Measurements from ENCODE around the gene ZW10.
"Not testable (repeated sequence)": the region's sequence is repeated elsewhere in the genome, so short reads cannot be mapped to it uniquely, and the experiment has no call there.

Gene ZW10

DNA sequence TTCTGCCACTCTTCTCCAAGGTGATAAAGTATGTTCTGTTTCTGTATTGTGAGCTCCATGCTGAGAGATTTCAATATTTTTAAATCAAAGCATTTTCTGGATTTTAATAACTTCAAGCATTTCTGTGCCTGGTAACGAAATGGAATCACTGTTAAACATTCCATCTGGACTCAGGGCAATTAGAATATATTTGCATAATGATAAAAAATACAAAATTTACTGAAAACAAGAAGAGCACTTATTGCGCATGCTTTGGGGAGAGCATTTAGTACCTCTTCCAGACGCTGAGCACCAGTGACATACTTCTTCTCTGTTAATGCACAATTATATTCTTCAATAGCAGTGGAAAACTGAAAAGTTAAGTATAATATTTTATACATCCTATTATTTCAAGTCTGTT, 13.3 kb downstream of the ZW10 start:
- DNase-seq: no peak

DNA sequence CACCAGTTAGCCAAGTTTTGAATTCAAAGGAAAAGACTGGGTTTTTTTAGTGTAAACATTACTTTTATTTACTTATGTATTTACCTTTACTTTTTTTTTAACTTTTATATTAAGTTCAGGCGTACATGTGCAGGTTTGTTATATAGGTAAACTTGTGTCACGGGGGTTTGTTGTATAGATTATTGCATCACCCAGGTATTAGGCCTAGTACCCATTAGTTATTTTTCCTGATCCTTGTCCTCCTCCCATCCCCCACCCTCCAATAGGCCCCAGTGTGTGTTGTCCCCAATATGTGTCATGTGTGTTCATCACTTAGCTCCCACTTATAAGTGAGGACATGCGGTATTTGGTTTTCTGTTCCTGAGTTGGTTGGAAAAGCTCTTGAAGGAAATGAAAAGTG, 20.6 kb downstream of the ZW10 start:
- DNase-seq: no peak

DNA sequence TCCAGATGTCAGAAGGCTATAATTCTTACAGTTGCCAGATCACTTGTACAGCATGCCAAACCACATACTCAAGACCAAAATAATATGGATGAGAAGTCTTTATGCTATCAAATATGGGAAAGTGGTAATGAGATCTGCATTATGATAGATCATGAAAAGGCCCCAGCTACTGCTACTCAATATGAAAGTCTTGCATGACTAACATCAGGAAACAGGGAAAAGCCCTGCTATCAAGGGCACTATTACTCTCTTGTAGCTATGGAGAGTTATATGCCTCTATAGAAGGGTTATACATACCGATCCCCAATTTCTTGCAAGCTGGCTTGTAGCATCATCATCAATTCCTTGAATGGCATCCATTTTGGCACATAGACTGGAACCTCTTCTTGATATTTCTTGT, 37.2 kb downstream of the ZW10 start:
- no peak for DNase-seq

DNA sequence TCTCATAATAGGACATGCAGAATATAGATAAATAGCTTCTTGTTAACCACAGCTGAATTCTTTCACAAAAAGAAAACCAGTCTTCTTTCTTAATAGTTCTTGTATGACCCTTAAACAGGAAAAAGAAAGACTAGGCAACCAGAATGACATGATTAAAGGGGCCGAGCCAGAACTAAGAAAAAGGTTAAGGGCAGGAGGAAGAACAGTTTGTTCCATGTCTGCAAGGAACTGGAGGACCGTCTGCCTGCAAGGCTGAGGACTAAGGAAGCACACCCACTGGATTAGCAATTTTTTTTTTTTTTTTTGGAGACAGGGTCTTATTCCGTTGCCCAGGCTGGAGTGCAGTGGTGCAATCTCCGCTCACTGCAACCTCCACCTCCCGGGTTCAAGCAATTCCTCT, 41.4 kb downstream of the ZW10 start:
- no peak for DNase-seq

DNA sequence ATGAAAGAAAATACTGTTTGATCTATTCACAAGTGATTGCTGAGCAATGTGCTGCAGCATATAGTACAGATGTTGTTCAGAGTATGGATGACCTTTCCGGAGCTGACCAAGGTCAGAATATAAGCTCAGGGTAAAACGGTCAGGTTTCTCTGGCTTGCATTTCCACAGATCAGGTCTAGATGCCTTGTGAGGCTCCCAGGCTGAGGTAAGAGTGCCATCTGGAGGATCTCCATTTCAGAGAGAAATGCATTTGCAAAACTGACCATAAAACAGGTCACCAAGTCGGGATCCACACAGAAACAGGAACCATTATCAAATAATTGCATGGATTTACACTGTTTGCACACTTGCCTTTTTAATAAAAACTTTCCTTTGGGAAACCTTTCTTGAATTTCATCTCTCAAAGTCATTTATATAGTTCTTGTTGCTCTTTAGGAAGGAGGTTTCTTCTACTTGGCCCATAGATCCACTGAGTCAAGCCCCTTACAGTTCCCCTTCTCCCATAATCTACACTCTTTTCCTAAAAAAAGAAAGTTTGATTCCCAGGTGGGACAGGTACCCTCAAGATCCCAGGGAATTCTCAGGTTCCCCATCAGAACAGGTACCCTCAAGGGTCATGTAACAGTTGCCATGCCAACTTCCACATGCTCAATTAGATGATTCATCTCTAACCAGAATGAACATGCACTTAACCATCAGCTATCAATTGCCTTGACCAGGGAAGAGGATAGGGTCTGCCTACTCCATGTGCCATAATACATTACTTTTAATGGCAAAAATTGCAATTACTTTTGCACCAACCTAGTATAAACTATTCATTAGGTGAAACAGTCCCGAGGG, 42.4 kb downstream of the ZW10 start:
- DNase-seq: peak in 1 of 2 experiments; percentile 17

DNA sequence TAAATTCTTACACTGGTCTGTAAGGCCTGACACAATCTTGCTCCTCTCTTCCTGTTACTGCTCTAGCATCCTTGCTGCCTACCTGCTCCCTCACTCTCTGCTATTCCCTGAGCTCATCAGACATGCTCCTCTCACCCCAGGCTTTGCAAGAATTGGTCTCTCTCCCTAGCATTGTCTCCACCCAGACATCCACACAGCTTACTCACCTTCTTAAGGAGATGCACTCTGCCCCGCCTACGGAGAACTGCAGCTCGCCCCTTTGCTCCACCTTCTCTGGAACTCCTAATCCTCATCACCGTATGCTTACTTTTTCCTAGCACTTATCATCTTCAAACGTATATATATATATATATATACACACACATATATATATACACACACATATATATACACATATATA, 44.0 kb downstream of the ZW10 start:
- DNase-seq: no peak

DNA sequence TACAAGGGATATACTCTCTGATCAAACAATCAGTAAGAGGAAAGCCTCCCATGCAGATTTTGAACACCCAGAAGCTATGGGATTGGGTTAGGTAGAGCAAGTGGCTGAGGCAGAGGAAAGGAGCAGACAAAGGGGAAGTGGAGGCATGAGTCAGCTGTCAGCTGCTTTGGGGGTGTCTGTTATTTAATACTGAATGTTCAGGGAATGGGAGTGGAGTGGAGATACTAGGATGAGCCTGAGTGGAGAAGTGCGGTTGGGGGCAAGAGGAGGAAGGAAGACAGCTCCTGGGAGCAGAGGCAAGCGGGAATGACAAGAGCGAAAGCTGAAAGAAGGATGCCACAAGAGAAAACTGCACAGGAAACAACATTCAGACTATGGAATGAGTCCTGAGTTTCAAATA, 44.7 kb downstream of the ZW10 start:
- DNase-seq: no peak

DNA sequence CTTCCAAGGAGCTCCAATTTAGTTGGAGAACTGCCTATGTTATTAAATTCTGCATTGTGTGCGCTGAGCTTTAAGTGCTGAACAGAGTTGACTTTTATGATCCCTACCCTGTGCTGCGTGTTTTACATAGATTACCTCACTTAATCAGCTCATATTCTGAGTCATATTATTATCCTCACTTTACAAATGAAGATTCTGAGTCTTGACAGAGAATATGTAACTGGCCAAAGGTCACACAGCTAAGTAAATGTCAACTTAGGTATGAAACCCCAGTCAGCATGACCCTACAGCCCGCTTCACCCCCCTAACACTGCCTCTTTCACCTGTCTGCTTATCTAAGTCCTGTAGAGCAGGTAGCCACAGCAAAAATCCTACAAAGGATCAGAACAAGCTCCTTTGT, 47.6 kb downstream of the ZW10 start:
- DNase-seq: no peak

DNA sequence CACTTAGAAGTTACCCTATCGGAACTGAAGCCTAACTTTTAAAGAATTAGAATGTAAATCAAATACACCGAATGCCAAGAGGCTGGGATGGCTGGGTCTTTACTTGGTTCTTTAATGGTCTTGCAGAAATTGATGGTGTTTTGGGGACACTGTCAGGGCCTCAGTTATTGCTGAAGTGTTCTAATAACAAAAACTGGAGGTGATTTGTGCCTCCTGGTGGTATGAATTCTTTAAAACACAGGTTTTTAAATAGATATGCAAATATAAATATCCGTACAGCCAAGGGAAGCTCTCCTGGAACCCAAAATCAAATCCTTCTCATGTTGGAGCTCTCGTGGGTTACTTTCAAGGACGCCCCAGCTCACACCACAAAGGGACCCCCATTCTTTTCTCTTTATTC, 48.1 kb downstream of the ZW10 start:
- DNase-seq: no peak

DNA sequence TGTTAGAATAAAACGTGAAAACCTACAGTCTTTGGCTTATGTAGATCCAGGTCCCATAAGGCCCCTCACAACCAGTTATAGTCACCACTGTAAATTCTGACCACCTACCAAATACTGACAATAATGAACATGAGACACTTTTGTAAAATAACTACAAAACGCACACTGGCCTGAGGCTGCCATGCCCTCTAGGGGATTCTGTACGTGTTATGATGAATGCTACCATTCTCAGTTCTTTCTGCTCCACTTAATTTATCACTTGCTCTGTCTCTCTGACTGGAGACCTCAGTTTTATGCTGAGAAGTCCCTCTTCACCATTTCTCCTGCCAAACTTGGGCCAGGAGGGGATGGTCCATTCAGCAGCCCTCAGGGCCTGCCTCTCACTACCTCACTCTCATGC, 48.7 kb downstream of the ZW10 start:
- DNase-seq: no peak

DNA sequence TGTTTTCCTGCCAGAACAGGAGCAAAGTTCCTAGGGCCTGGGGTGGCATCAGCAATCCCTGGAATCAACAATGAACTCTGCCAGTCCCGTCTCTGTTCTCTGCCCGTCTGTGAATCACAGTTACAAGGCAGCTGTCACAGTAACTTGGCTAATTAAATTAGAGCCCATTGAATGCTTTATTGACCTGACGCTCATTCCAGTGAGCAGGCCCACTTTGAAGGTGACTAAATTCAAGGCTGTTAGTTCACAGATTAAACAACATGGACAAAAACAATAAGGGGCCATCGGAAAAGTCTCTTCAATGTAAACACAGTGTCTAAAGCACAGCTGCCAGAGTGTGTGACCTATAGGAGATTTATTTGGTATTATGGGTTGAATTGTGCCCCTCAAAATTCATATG, 49.7 kb downstream of the ZW10 start:
- DNase-seq: no peak

DNA sequence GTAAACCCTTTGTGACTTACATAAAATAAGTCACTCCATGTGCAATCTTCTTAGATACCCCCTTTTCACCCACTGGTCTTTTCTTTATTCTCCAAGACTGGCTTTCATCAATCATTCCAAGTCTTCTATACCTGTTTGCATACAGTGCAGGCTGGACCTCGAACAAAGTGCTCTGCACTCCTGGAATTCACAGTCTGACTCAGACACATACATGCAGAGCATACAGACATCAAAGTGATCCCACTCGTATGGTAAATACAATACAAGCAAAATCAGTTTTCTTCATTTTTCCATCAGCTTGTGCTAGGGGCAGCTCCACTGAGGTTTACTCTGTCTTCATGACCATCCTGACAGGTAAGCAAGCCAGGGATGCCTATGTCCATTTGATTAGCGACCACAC, 50.6 kb downstream of the ZW10 start:
- no peak for DNase-seq

DNA sequence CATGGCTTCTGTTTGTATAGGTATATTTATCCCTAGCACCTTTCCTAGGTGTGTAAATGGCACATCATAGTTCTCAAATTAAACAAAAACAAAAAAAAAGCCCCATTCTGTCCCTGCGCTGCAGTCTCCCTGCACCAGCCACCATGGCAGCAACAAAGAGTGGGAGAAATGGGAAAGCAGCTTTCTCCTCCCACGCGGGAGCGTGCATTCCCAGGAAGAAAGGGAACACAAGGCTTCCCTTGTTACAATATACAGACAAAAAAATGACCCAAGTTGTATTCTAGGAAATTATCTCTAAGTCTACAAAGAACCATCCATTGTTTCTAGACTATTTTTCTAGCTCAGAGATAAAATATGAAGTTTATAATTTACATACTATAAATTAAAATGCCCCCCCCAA, 51.3 kb downstream of the ZW10 start:
- DNase-seq: no peak

DNA sequence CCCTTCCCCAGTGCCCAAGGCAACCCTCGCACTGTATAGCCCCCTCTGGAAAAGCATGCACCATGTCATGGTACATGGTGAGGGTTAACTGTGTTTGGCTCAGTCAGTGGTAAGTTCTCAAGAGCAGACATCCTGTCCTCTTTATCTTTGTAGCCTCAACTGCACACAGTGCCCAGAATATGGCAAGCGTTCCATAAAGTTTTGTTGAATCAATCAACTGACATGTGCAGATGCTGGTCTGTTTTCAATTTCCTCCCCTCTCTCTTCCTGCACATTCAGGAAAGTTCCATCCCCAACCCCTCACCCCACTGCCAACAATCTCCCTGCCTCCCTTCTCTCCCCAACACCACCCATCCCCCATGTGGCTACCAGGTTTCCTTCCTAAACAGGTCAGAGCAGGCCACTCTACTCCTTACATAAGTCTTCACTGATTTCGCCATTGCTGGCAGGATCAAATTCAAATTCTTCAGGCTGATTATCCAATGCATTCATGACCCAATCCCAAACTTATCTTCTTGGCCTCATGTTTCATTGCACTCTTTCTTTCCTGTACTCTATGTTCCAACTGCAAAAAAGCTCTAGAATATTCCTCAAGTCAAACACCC, 51.9 kb downstream of the ZW10 start:
- no peak for DNase-seq

DNA sequence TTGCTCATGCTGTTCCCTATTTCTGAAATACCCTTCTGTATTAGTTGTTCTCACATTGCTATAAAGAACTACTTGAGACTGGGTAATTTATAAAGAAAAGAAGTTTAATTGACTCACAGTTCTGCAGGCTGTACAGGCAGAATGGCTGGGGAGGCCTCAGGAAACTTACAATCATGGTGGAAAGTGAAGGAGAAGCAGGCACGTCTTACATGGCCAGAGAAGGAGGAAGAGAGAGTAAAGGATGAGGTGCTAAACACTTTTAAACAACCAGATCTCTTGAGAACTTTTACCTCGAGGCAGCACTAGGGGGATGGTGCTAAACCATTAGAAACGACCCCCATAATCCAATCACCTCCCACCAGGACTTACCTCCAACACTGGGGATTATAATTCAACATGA, 53.0 kb downstream of the ZW10 start:
- DNase-seq: not testable (repeated sequence)

DNA sequence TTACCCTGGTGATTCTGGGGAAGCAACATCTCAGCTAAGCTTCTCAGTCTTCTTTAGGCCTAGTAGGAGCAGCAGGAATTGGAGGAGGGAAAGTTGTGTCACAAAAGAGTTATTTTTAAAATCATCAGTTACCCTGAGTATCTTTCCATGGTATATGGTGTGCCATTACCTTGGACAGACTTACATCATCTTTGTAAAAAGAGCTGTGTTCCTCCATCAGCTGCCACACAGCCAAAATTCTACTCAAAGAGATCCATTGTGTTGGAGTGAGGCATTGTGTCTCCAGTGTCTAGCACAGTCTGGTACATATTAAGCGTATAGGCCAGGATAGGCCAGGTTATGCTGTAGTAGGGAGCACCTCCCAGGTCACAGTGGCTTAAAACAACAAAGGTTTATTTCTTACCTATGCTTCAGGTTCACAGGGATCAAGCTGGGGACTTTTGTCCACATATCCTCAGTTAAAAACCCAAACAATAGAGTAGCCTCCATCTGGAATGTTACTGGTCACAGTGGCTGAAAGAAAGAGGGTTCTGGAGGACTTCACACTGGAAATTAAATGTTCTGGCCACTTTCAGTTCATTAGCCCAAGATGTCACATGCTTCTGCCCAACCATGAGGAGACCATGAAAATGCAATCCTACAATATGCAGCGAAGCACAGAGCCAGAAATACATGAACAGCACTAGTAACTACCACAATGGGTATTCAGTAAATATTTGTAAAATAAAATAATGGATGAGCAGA, 57.4 kb downstream of the ZW10 start:
- DNase-seq: no peak

DNA sequence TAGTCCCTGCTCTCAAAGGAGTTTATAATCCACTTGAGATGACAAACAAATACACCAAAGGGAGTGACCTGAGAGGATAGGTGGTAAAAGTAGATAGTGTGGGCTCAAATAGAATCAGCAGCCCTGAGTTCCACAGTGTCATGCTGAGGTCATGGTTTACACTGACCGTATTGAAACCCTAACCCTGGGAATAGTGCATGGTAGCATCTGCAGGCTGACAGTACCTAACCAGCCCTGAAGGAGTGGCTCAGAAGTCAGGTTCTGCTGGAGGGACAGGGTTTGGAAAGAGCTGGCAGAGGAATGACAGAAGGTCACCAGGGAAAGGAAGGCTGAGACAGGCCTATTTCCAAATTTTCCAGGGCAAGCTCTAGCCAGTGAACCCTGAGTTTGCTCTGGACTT, 58.2 kb downstream of the ZW10 start:
- no peak for DNase-seq

DNA sequence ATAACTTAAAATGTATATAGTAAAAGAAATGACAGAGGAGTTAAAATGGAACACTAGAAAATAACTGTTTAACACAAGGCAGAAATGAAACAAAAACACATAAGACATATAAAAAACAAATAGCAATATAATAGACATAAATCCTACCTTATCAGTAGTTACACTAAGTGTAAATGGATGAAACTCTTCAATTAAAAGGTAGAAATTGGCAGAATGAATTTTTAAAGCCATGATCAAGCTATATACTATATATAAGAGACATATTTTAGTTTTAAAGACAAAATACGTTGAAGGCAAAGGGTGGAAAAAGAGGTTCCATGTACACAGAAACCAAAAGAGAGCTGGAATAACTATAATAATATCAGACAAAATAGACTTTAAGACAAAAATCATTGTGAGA, 62.5 kb downstream of the ZW10 start:
- no peak for DNase-seq

DNA sequence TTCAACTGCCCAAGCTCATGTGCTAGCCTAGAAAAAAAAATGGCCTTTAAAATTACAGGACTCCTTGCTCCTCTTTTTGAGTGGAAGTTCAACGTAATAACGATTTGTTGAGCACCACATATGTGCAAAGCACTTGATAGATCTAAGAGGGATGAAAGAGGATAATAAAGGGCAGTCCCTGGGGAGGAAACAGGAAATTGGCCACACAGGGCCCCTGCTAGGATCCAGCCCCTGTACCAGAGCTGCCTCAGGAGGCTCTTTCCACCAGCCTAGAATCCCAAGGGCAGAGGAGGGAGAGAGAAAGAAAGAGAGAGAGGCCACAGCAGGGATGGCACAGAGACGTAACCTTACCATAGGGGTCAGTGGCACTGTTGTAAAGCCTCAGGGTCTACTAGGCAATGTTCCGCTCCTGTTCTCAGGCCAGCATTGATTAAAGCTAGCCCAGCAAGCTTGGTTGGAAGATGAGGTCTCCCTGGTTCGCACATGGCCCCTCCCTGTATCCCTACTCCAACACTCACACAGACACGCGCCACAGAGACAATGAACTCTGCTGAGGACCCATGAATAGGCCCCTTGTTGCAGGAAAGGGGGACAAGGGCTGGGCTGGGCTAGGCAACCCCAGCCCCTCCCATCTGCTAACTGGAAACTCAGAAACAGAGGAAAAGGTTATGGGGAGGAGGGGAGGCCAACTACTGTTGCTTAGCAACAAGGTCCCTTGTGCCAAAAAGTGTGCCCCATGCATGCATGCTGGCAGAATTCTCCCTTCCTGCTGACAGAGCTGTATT, 67.4 kb downstream of the ZW10 start, which contains the start of gene TMPRSS5:
TMPRSS5 (minus strand) TSS at position 438 of the 785 bp plus-strand sequence; CDS start at position 354, 84 bp downstream.
- DNase-seq: no peak

DNA sequence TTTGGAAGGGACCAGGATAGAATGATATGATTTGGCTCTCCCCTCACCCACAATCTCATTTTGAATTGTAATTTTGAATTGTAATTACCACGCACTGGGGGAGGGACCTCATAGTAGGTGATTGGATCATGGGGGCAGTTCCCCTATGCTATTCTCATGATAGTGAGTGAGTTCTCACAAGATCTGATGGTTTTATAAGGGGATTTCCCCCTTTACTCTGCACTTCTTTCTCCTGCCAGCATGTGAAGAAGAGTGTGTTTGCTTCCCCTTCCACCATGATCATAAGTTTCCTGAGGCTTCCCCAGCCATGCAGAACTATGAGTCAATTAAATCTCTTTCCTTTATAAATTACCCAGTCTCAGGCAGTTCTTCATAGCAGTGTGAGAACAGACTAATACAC, 69.9 kb downstream of the ZW10 start:
- not testable (repeated sequence) for DNase-seq

DNA sequence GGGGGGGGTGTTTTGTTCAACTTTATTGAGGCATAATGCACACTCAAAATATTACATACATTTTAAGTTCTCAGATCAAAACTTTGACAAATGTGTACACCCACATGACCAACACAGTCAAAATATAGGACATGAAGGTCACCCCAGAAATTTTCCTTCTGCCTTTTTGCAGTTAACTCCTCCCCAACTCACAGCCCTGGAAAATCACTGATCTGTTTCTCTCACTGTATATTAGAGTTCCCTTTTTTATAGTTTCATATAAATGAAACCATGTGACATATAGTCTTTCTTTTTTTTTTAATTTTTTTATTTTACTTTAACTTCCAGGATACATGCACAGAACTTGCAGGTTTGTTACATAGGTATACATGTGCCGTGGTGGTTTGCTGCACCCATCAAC, 72.0 kb downstream of the ZW10 start:
- DNase-seq: no peak

DNA sequence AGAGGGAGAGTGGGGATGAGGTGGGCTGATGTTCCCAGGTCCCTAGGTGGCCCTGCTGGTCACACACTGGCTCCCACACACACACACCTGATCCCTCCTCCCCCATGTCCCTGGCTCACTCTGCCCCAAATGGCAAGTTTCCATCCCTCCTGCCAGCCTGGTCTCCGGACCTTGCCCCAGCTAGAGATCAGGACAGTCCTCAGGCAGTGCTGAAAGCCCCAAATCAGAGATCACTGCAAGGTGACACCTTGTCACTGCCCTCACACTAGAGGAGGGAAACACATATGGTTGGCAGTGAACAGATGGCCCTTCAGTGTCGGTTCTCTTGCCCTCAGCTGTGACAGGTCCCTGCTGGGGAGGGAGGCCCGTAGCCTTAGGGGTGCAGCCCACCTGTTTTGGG, 75.0 kb downstream of the ZW10 start:
- no peak for DNase-seq

DNA sequence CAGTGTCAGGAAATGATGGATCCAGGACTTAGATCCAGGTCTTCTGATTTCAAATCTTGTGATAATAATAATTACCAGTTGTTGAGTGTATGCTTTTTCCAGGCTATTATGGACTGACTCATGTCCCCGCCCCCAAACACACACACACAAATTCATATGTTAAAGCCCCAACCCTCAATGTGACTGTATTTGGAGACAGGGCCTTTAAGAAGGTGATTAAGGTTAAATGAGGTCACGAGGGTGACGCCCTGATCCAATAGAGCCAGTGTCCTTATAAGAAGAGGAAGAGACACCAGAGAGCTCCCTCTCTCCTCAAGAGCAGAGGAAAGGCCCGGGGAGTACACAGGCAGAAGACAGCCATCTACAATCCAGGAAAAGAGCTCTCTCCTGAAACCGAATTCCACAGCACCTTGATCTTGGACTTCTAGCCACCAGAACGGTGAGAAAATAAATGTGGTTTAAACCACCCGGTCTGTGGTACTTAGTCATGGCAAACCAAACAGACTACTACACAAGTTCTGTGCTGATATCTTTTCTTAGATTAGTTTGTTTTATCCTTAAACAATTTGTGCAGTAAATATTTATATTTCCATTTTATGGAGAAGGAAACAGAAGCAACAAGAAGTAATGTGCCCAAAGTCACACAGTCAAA, 75.6 kb downstream of the ZW10 start:
- DNase-seq: no peak
